HFFc6 (cell line): ENCODE results near the gene ERCC1. TPM values are rescaled to one million over a fixed set of nuclear protein-coding genes. Genes with fewer than 3 reads are reported as not detected.
A peak's percentile ranks its signal among the peaks of the same experiment; 100 is the strongest.

Experiments
- DNase-seq: peaks from one replicate; pipeline ENCODE4 v3.0.0-alpha.2; 2018
- H3K27ac Mint-ChIP-seq: 2 replicates; pipeline ENCODE4 v1.8.0; 2020; ENCODE audit warnings: mild to moderate bottlenecking, mixed read lengths
- H3K27me3 Mint-ChIP-seq: 2 replicates; pipeline ENCODE4 v1.8.0; 2021; ENCODE audit warnings: mild to moderate bottlenecking, moderate library complexity, mixed read lengths; ENCODE audit not compliant: insufficient read depth
- H3K36me3 Mint-ChIP-seq: 2 replicates; pipeline ENCODE4 v1.8.0; 2021; ENCODE audit warnings: low read depth, mixed read lengths
- H3K4me1 Mint-ChIP-seq: 2 replicates; pipeline ENCODE4 v1.8.0; 2020; ENCODE audit warnings: low read depth, mixed read lengths
- H3K4me3 Mint-ChIP-seq: 2 replicates; pipeline ENCODE4 v1.8.0; 2020; ENCODE audit warnings: mild to moderate bottlenecking, moderate library complexity, mixed read lengths
- H3K9me3 Mint-ChIP-seq: 2 replicates; pipeline ENCODE4 v1.8.0; 2020; ENCODE audit warnings: mild to moderate bottlenecking, mixed read lengths
- total RNA-seq, 6 experiments: library from RNA; stranded (reverse); fragmentation: NEBNext Ultra II Directional; extraction: Animal tissue kit (Norgen Biotek cat#: 25700); gene quantifications; 2 replicates in 1 of 6; 3 replicates in 5 of 6; pipeline ENCODE4 v1.2.3, GENCODE V29; 2021
- TF ChIP-seq, protein P1 (sequence below): fragments of 200-600 bp; sonication (generic); IDR thresholded peaks from 2 replicates; pipeline ENCODE4 v1.5.0; 2021; ENCODE audit warnings: antibody characterized with exemption, mild to moderate bottlenecking

The ERCC1 gene
- total RNA-seq, 6 experiments from 2014 or later: 106 to 129 (median 117) TPM

DNA sequence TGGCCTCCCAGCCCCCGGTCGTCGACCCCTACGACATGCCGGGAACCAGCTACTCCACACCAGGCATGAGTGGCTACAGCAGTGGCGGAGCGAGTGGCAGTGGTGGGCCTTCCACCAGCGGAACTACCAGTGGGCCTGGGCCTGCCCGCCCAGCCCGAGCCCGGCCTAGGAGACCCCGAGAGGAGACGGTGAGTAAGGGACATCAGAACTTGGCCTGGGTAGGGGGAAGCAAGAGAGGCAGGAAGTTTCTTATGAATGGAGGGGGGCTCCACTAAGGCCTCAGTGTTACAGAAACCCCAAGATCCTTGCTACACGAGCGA is 47.0 kb upstream of the ERCC1 start:
- TF ChIP-seq, protein P1, sequence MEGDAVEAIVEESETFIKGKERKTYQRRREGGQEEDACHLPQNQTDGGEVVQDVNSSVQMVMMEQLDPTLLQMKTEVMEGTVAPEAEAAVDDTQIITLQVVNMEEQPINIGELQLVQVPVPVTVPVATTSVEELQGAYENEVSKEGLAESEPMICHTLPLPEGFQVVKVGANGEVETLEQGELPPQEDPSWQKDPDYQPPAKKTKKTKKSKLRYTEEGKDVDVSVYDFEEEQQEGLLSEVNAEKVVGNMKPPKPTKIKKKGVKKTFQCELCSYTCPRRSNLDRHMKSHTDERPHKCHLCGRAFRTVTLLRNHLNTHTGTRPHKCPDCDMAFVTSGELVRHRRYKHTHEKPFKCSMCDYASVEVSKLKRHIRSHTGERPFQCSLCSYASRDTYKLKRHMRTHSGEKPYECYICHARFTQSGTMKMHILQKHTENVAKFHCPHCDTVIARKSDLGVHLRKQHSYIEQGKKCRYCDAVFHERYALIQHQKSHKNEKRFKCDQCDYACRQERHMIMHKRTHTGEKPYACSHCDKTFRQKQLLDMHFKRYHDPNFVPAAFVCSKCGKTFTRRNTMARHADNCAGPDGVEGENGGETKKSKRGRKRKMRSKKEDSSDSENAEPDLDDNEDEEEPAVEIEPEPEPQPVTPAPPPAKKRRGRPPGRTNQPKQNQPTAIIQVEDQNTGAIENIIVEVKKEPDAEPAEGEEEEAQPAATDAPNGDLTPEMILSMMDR: no peak
- H3K27ac Mint-ChIP-seq: peak overlapping the region; percentile 93
- H3K4me1 Mint-ChIP-seq: peaks cover 68% of the 10 kb centered on the region
- H3K9me3 Mint-ChIP-seq: peaks cover 58% of the 10 kb centered on the region
- H3K4me3 Mint-ChIP-seq: peak overlapping the region; percentile 89
- no peak for DNase-seq
- peaks cover 27% of the 10 kb centered on the region for H3K36me3 Mint-ChIP-seq
- H3K27me3 Mint-ChIP-seq: peaks cover 78% of the 10 kb centered on the region

DNA sequence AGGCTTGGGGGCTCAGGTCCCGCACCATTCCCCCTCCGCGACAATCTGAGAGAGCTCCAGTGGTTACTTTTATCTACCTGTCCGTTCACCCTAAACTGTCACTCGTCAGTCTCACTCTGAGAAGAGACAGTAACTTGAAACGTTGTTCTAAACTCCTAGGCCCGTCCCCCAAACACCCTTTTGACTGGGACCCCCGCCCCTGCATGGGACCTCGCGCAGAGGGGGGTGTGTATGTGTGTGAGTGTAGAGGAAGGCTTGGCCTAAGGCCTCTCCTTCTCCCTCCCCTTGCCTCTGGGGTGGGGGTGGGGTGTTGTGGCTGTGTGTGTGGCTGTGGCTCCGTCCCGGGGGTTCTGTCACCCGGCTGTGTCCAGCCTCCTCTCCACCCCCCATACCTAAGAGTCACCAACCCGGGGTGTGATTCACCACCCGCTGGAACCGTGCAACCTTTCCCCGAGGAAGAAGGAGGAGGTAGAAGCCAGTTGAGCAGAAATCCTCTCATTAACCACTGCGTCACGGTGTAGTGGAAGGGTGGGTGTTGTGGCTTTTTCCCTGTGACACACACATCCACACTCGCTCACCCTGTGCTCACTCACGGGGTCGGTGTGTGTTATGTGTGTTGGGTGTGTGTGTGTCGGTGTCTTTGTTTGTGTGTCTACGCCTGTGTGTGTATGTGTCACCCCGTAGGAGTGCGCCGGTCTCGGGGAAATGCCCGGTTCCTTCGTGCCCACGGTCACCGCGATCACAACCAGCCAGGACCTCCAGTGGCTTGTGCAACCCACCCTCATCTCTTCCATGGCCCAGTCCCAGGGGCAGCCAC is 46.4 kb upstream of the ERCC1 start:
- peak; percentile 87 for DNase-seq
- H3K27ac Mint-ChIP-seq: peak overlapping the region; percentile 93
- TF ChIP-seq, protein P1: no peak
- peaks cover 52% of the 10 kb centered on the region for H3K9me3 Mint-ChIP-seq
- peaks cover 72% of the 10 kb centered on the region for H3K27me3 Mint-ChIP-seq
- H3K36me3 Mint-ChIP-seq: peaks cover 23% of the 10 kb centered on the region
- H3K4me3 Mint-ChIP-seq: peak overlapping the region; percentile 89
- H3K4me1 Mint-ChIP-seq: peaks cover 62% of the 10 kb centered on the region

DNA sequence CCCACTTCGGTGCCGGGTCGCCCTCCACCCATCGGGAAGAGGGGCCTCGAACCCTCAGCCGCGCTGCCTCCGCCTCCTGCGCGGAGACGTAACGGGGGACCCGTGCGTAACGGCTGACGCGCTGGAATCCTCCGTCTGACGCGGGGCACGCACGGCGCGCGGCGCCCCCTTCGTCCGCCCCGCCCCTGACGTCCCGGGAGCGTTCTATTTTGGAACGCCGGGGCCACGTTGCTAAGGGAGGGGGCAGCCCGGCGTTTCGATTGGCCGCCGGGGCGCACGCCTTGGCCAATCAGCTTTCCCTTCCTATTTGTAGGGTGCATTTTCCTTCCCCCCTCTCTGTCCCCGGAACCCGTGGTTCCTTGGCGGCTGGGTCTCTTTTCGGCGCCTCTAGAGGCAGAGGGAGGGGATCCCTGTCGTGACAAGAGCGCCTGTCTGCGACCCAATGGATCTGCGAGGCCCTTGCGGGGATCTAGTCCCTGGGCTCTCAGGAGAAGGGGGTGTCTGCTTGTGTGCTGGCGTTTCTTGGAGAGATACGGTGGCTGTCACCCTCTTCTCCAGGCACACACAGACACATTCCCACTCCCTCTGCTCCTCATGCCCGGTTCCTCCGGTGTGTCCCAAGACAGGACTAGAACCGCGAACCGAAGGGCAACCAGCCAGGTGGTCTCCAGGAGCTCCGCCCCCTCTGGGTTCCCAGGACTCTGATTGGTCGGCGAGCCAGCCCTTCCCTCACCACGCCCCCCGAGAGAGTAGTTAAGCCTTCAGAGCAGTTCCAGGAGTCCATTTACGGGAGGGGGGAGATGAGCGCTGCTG is 45.6 kb upstream of the ERCC1 start:
- H3K27ac Mint-ChIP-seq: peak overlapping the region; percentile 93
- H3K27me3 Mint-ChIP-seq: peaks cover 64% of the 10 kb centered on the region
- TF ChIP-seq, protein P1: peak; percentile 37
- H3K4me1 Mint-ChIP-seq: peaks cover 54% of the 10 kb centered on the region
- DNase-seq: peak; percentile 86
- peak overlapping the region; percentile 89 for H3K4me3 Mint-ChIP-seq
- peaks cover 15% of the 10 kb centered on the region for H3K36me3 Mint-ChIP-seq
- peaks cover 44% of the 10 kb centered on the region for H3K9me3 Mint-ChIP-seq

DNA sequence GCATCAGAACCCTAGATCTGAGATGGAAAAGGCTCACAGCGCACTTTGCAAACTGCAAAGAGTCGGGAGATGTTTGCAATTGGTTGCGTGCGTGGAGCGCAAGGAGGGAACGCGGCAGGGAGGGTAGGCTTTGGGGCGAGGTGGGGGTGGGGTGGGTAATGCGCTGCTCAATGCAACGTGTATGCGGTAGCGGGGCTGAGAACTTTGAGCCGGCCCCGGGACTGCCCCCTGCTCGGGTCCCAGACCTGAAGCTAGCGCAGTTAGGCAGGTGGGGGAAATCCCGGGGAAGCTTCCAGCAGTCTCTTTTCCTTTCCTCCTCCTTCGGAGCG is 45.0 kb upstream of the ERCC1 start:
- Mint-ChIP-seq H3K9me3 (peaks cover 38% of the 10 kb centered on the region), H3K4me1 (peaks cover 48% of the 10 kb centered on the region), H3K27ac (peak overlapping the region; percentile 93), H3K27me3 (peaks cover 58% of the 10 kb centered on the region), H3K36me3 (peaks cover 11% of the 10 kb centered on the region; the same call in 1 of the 2 replicates), H3K4me3 (peak overlapping the region; percentile 89)
- DNase-seq: no peak
- TF ChIP-seq, protein P1: no peak

DNA sequence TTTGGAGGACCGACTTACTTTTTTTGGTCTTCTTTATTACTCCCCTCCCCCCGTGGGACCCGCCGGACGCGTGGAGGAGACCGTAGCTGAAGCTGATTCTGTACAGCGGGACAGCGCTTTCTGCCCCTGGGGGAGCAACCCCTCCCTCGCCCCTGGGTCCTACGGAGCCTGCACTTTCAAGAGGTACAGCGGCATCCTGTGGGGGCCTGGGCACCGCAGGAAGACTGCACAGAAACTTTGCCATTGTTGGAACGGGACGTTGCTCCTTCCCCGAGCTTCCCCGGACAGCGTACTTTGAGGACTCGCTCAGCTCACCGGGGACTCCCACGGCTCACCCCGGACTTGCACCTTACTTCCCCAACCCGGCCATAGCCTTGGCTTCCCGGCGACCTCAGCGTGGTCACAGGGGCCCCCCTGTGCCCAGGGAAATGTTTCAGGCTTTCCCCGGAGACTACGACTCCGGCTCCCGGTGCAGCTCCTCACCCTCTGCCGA is 44.5 kb upstream of the ERCC1 start:
- Mint-ChIP-seq H3K36me3 (peaks cover 11% of the 10 kb centered on the region; the same call in 1 of the 2 replicates), H3K27ac (peak overlapping the region; percentile 93), H3K4me3 (peak overlapping the region; percentile 89), H3K27me3 (peaks cover 53% of the 10 kb centered on the region), H3K4me1 (peaks cover 43% of the 10 kb centered on the region), H3K9me3 (peaks cover 34% of the 10 kb centered on the region)
- no peak for DNase-seq
- TF ChIP-seq, protein P1: no peak
